A204.1 (cell line): ENCODE data around the gene HSPA12B.
"Not testable (repeated sequence)": the region's sequence is repeated elsewhere in the genome, so short reads cannot be mapped to it uniquely, and the experiment has no call there.

ENCODE experiments used
- FAIRE-seq: peaks from 2 replicates; lab custom pipeline; 2012; peaks lifted over from hg19 to GRCh38; lab: Jason Lieb, UNC

The HSPA12B gene

GRCh38 chr20:3787324-3788014 is 55.0 kb downstream of the HSPA12B start:
- no peak for FAIRE-seq

- FAIRE-seq = no peak
These were observed 56.2 kb downstream of the HSPA12B start for GRCh38 chr20:3788685-3789155.

- FAIRE-seq = not testable (repeated sequence)
These were observed 56.7 kb downstream of the HSPA12B start for GRCh38 chr20:3789201-3789600.

GRCh38 chr20:3794168-3794567 is 61.7 kb downstream of the HSPA12B start:
- FAIRE-seq = not testable (repeated sequence)

- no peak for FAIRE-seq
These were observed 62.4 kb downstream of the HSPA12B start for GRCh38 chr20:3794701-3795420.

GRCh38 chr20:3795511-3796468 is 63.3 kb downstream of the HSPA12B start, which contains the start of gene CDC25B:
Gene CDC25B, plus strand, starts transcription at chr20:3796310. Its CDS starts 222 bp downstream, at chr20:3796532.
- FAIRE-seq = no peak

GRCh38 chr20:3796477-3797225 is 64.2 kb downstream of the HSPA12B start:
- no peak for FAIRE-seq

GRCh38 chr20:3797226-3797545 is 64.7 kb downstream of the HSPA12B start:
- no peak for FAIRE-seq

GRCh38 chr20:3797592-3798372 is 65.3 kb downstream of the HSPA12B start:
- FAIRE-seq = no peak

- no peak for FAIRE-seq
These were observed 65.9 kb downstream of the HSPA12B start for GRCh38 chr20:3798373-3798768.

- FAIRE-seq = no peak
These were observed 66.4 kb downstream of the HSPA12B start for GRCh38 chr20:3798908-3799248.

GRCh38 chr20:3800256-3800877 is 67.9 kb downstream of the HSPA12B start:
- no peak for FAIRE-seq

- no peak for FAIRE-seq
These were observed 68.4 kb downstream of the HSPA12B start for GRCh38 chr20:3800878-3801260.

- no peak for FAIRE-seq
These were observed 68.8 kb downstream of the HSPA12B start for GRCh38 chr20:3801299-3801698.

GRCh38 chr20:3801846-3802245 is 69.4 kb downstream of the HSPA12B start:
- no peak for FAIRE-seq
